ENCODE measurements around the gene FOXP2.

- TF ChIP-seq CTCF (IDR thresholded peaks at IDR 0.05) (no peak), EZH2phosphoT487 (IDR thresholded peaks at IDR 0.05) (no peak)
Observed at GRCh38 chr7:114703677-114704076, 289.1 kb downstream of the FOXP2 start.
